Measurements from ENCODE around the gene FBXW2.

Gene FBXW2

GRCh38 chr9:120773256-120773655 is 20.0 kb downstream of the FBXW2 start:
- Histone ChIP-seq H2BK12ac (ENCODE audit: low read length) (no peak overlapping the region), H3K4me1 (ENCODE audit: control insufficient read depth in 2 of 2, insufficient read depth in 1 of 2, low read depth in 1 of 2, low read length in 2 of 2) (no peaks in the 10 kb centered on the region), H3K4me3 (ENCODE audit: low read length in 2 of 2) (peak overlapping the region in 1 of 2 donors; percentile 44), H3K9me3 (replicated peaks in 1 of 2; ENCODE audit: control insufficient read depth in 2 of 2, insufficient read depth in 1 of 2, low read depth in 1 of 2, low read length in 2 of 2) (peaks cover 0 to 1% of the 10 kb centered on the region in 2 donors), H2BK5ac (ENCODE audit: low read length) (no peak overlapping the region), H2BK15ac (ENCODE audit: low read length) (no peak overlapping the region), H3K36me3 (replicated peaks in 1 of 2; ENCODE audit: control insufficient read depth in 2 of 2, insufficient read depth in 2 of 2, low read length in 2 of 2) (peaks cover 22 to 96% of the 10 kb centered on the region in 2 donors), H3K27me3 (ENCODE audit: control insufficient read depth in 3 of 3, insufficient read depth in 3 of 3, low read depth in 1 of 3, low read length in 3 of 3) (no peaks in the 10 kb centered on the region), H3K23ac (ENCODE audit: low read depth, low read length, poor library complexity) (no peak overlapping the region), H4K8ac (ENCODE audit: low read depth, low read length) (no peak overlapping the region), H3K4me2 (ENCODE audit: insufficient read depth, low read length, poor library complexity, severe bottlenecking) (no peak overlapping the region), H4K91ac (ENCODE audit: low read depth, low read length, poor library complexity) (no peak overlapping the region), H2AK5ac (ENCODE audit: low read depth, low read length) (no peak overlapping the region), H3K4ac (ENCODE audit: low read length) (no peak overlapping the region), H3K14ac (ENCODE audit: low read length) (no peak overlapping the region), H3K9ac (ENCODE audit: low read depth, low read length, poor library complexity) (no peak overlapping the region), H2BK120ac (ENCODE audit: low read depth, low read length) (no peak overlapping the region), H3K79me1 (ENCODE audit: low read depth, low read length) (no peaks in the 10 kb centered on the region), H2AFZ (ENCODE audit: low read length) (no peak overlapping the region), H3K27ac (replicated peaks; ENCODE audit: low read length) (no peak overlapping the region), H3K18ac (ENCODE audit: low read length) (no peak overlapping the region)
- no peak for DNase-seq (ENCODE audit: low spot score)
- no CpG with 5 or more reads among the region's 3 CpGs for WGBS, 2 donors (ENCODE audit: extremely low coverage in 2 of 2, insufficient read length in 2 of 2, insufficient replicate concordance in 1 of 2)

GRCh38 chr9:120770931-120771330 is 22.3 kb downstream of the FBXW2 start:
- Histone ChIP-seq H2AFZ (ENCODE audit: low read length) (no peak overlapping the region), H3K4me1 (ENCODE audit: control insufficient read depth in 2 of 2, insufficient read depth in 1 of 2, low read depth in 1 of 2, low read length in 2 of 2) (peaks cover 0 to 2% of the 10 kb centered on the region in 2 donors), H4K8ac (ENCODE audit: low read depth, low read length) (no peak overlapping the region), H2AK5ac (ENCODE audit: low read depth, low read length) (no peak overlapping the region), H2BK15ac (ENCODE audit: low read length) (no peak overlapping the region), H3K9ac (ENCODE audit: low read depth, low read length, poor library complexity) (no peak overlapping the region), H3K79me1 (ENCODE audit: low read depth, low read length) (no peaks in the 10 kb centered on the region), H3K27ac (replicated peaks; ENCODE audit: low read length) (no peak overlapping the region), H3K4me2 (ENCODE audit: insufficient read depth, low read length, poor library complexity, severe bottlenecking) (no peak overlapping the region), H3K4me3 (ENCODE audit: low read length in 2 of 2) (no peak overlapping the region), H3K9me3 (replicated peaks in 1 of 2; ENCODE audit: control insufficient read depth in 2 of 2, insufficient read depth in 1 of 2, low read depth in 1 of 2, low read length in 2 of 2) (peaks cover 0 to 1% of the 10 kb centered on the region in 2 donors), H3K27me3 (ENCODE audit: control insufficient read depth in 3 of 3, insufficient read depth in 3 of 3, low read depth in 1 of 3, low read length in 3 of 3) (no peaks in the 10 kb centered on the region), H3K14ac (ENCODE audit: low read length) (no peak overlapping the region), H3K23ac (ENCODE audit: low read depth, low read length, poor library complexity) (no peak overlapping the region), H2BK120ac (ENCODE audit: low read depth, low read length) (no peak overlapping the region), H2BK5ac (ENCODE audit: low read length) (no peak overlapping the region), H3K18ac (ENCODE audit: low read length) (no peak overlapping the region), H3K36me3 (replicated peaks in 1 of 2; ENCODE audit: control insufficient read depth in 2 of 2, insufficient read depth in 2 of 2, low read length in 2 of 2) (peaks cover 23 to 94% of the 10 kb centered on the region in 2 donors), H2BK12ac (ENCODE audit: low read length) (no peak overlapping the region), H4K91ac (ENCODE audit: low read depth, low read length, poor library complexity) (no peak overlapping the region), H3K4ac (ENCODE audit: low read length) (no peak overlapping the region)
- WGBS, 2 donors (ENCODE audit: extremely low coverage in 2 of 2, insufficient read length in 2 of 2, insufficient replicate concordance in 1 of 2): no CpG with 5 or more reads among the region's 4 CpGs
- DNase-seq (ENCODE audit: low spot score): no peak

GRCh38 chr9:120768886-120769285 is 24.3 kb downstream of the FBXW2 start:
- Histone ChIP-seq H3K79me1 (ENCODE audit: low read depth, low read length) (no peaks in the 10 kb centered on the region), H2BK5ac (ENCODE audit: low read length) (no peak overlapping the region), H3K9me3 (replicated peaks in 1 of 2; ENCODE audit: control insufficient read depth in 2 of 2, insufficient read depth in 1 of 2, low read depth in 1 of 2, low read length in 2 of 2) (peaks cover 0 to 1% of the 10 kb centered on the region in 2 donors), H4K8ac (ENCODE audit: low read depth, low read length) (no peak overlapping the region), H3K18ac (ENCODE audit: low read length) (no peak overlapping the region), H3K23ac (ENCODE audit: low read depth, low read length, poor library complexity) (no peak overlapping the region), H3K9ac (ENCODE audit: low read depth, low read length, poor library complexity) (no peak overlapping the region), H2BK12ac (ENCODE audit: low read length) (no peak overlapping the region), H3K36me3 (replicated peaks in 1 of 2; ENCODE audit: control insufficient read depth in 2 of 2, insufficient read depth in 2 of 2, low read length in 2 of 2) (peaks cover 25 to 96% of the 10 kb centered on the region in 2 donors), H2BK15ac (ENCODE audit: low read length) (no peak overlapping the region), H3K4me2 (ENCODE audit: insufficient read depth, low read length, poor library complexity, severe bottlenecking) (no peak overlapping the region), H2AFZ (ENCODE audit: low read length) (no peak overlapping the region), H3K4me1 (ENCODE audit: control insufficient read depth in 2 of 2, insufficient read depth in 1 of 2, low read depth in 1 of 2, low read length in 2 of 2) (peaks cover 0 to 2% of the 10 kb centered on the region in 2 donors), H3K14ac (ENCODE audit: low read length) (no peak overlapping the region), H3K4me3 (ENCODE audit: low read length in 2 of 2) (no peak overlapping the region), H3K27me3 (ENCODE audit: control insufficient read depth in 3 of 3, insufficient read depth in 3 of 3, low read depth in 1 of 3, low read length in 3 of 3) (no peaks in the 10 kb centered on the region), H4K91ac (ENCODE audit: low read depth, low read length, poor library complexity) (no peak overlapping the region), H2BK120ac (ENCODE audit: low read depth, low read length) (no peak overlapping the region), H3K4ac (ENCODE audit: low read length) (no peak overlapping the region), H3K27ac (replicated peaks; ENCODE audit: low read length) (no peak overlapping the region), H2AK5ac (ENCODE audit: low read depth, low read length) (no peak overlapping the region)
- no peak for DNase-seq (ENCODE audit: low spot score)
- WGBS, 2 donors (ENCODE audit: extremely low coverage in 2 of 2, insufficient read length in 2 of 2, insufficient replicate concordance in 1 of 2): no CpG with 5 or more reads among the region's 1 CpG

GRCh38 chr9:120768247-120768646 is 25.0 kb downstream of the FBXW2 start:
- WGBS, 2 donors (ENCODE audit: extremely low coverage in 2 of 2, insufficient read length in 2 of 2, insufficient replicate concordance in 1 of 2): no CpG with 5 or more reads among the region's 4 CpGs
- no peaks in the 10 kb centered on the region for H3K9me3 ChIP-seq (replicated peaks in 1 of 2; ENCODE audit: control insufficient read depth in 2 of 2, insufficient read depth in 1 of 2, low read depth in 1 of 2, low read length in 2 of 2)
- no peak overlapping the region for H4K8ac ChIP-seq (ENCODE audit: low read depth, low read length)
- no peak overlapping the region for H4K91ac ChIP-seq (ENCODE audit: low read depth, low read length, poor library complexity)
- no peak overlapping the region for H2BK12ac ChIP-seq (ENCODE audit: low read length)
- H3K4me1 ChIP-seq (ENCODE audit: control insufficient read depth in 2 of 2, insufficient read depth in 1 of 2, low read depth in 1 of 2, low read length in 2 of 2): peaks cover 0 to 2% of the 10 kb centered on the region in 2 donors
- no peak overlapping the region for H2BK15ac ChIP-seq (ENCODE audit: low read length)
- H3K27me3 ChIP-seq (ENCODE audit: control insufficient read depth in 3 of 3, insufficient read depth in 3 of 3, low read depth in 1 of 3, low read length in 3 of 3): no peaks in the 10 kb centered on the region
- DNase-seq (ENCODE audit: low spot score): no peak
- H3K27ac ChIP-seq (replicated peaks; ENCODE audit: low read length): no peak overlapping the region
- no peak overlapping the region for H3K9ac ChIP-seq (ENCODE audit: low read depth, low read length, poor library complexity)
- peaks cover 25 to 97% of the 10 kb centered on the region in 2 donors for H3K36me3 ChIP-seq (replicated peaks in 1 of 2; ENCODE audit: control insufficient read depth in 2 of 2, insufficient read depth in 2 of 2, low read length in 2 of 2)
- no peak overlapping the region for H2AFZ ChIP-seq (ENCODE audit: low read length)
- H3K4me2 ChIP-seq (ENCODE audit: insufficient read depth, low read length, poor library complexity, severe bottlenecking): no peak overlapping the region
- no peak overlapping the region for H2AK5ac ChIP-seq (ENCODE audit: low read depth, low read length)
- H2BK5ac ChIP-seq (ENCODE audit: low read length): no peak overlapping the region
- H3K79me1 ChIP-seq (ENCODE audit: low read depth, low read length): no peaks in the 10 kb centered on the region
- no peak overlapping the region for H3K4me3 ChIP-seq (ENCODE audit: low read length in 2 of 2)
- H3K14ac ChIP-seq (ENCODE audit: low read length): no peak overlapping the region
- no peak overlapping the region for H3K18ac ChIP-seq (ENCODE audit: low read length)
- H3K4ac ChIP-seq (ENCODE audit: low read length): no peak overlapping the region
- no peak overlapping the region for H3K23ac ChIP-seq (ENCODE audit: low read depth, low read length, poor library complexity)
- H2BK120ac ChIP-seq (ENCODE audit: low read depth, low read length): no peak overlapping the region
